Measurements from ENCODE around the gene VTI1A.

DNA sequence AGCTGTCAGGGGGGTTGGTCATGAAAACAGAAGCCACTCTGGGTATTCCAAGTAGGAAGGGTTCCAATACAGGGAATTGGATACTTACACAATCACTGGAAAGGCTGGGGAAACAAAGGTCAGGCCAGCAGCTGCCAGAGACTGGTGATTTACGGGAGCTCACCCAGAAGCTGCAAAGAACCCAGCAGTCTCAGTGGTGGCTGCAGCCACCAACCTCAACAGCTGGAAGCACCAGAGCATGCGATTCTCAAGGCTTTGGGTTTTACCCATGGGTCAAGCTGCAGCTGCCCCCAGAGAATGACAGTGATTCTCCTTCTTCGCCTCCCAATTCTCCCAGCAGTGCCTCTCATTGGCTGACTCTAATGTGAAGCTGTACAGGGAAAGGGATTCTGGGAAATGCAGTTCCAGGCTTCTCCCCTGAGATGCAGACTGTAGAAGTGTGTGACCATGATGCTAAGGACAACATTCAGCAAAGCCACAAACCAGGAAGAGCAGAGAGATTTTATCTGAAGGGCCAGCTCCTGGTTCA lies 395.9 kb downstream of the VTI1A start:
- TF ChIP-seq SMC3 (IDR thresholded peaks at IDR 0.05; ENCODE audit: low read depth, low read length), result no peak
- TF ChIP-seq, protein P1, sequence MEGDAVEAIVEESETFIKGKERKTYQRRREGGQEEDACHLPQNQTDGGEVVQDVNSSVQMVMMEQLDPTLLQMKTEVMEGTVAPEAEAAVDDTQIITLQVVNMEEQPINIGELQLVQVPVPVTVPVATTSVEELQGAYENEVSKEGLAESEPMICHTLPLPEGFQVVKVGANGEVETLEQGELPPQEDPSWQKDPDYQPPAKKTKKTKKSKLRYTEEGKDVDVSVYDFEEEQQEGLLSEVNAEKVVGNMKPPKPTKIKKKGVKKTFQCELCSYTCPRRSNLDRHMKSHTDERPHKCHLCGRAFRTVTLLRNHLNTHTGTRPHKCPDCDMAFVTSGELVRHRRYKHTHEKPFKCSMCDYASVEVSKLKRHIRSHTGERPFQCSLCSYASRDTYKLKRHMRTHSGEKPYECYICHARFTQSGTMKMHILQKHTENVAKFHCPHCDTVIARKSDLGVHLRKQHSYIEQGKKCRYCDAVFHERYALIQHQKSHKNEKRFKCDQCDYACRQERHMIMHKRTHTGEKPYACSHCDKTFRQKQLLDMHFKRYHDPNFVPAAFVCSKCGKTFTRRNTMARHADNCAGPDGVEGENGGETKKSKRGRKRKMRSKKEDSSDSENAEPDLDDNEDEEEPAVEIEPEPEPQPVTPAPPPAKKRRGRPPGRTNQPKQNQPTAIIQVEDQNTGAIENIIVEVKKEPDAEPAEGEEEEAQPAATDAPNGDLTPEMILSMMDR (conservative IDR thresholded peaks at IDR 0.05; ENCODE audit: low read depth, low read length), result no peak
- TF ChIP-seq MAZ (IDR thresholded peaks at IDR 0.05; ENCODE audit: borderline replicate concordance, low read depth, low read length), result no peak
- TF ChIP-seq, protein P2, sequence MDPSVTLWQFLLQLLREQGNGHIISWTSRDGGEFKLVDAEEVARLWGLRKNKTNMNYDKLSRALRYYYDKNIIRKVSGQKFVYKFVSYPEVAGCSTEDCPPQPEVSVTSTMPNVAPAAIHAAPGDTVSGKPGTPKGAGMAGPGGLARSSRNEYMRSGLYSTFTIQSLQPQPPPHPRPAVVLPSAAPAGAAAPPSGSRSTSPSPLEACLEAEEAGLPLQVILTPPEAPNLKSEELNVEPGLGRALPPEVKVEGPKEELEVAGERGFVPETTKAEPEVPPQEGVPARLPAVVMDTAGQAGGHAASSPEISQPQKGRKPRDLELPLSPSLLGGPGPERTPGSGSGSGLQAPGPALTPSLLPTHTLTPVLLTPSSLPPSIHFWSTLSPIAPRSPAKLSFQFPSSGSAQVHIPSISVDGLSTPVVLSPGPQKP (IDR thresholded peaks at IDR 0.05; ENCODE audit: borderline replicate concordance, low read depth, low read length), result no peak
- TF ChIP-seq POLR2A (IDR thresholded peaks at IDR 0.05; ENCODE audit: low read depth, low read length), result no peak
- TF ChIP-seq MXI1 (IDR thresholded peaks at IDR 0.05; ENCODE audit: borderline replicate concordance, low read depth, low read length), result no peak
- TF ChIP-seq BHLHE40 (IDR thresholded peaks at IDR 0.05; ENCODE audit: low read depth, low read length), result no peak
- TF ChIP-seq RAD21 (IDR thresholded peaks at IDR 0.05; ENCODE audit: low read length), result no peak
- TF ChIP-seq CEBPB (IDR thresholded peaks at IDR 0.05; ENCODE audit: low read depth, low read length), result no peak

Data from IMR-90 (cell line).